H9 (cell line): ENCODE measurements around the gene JPH2. TPM values are rescaled to one million over a fixed set of nuclear protein-coding genes. Genes with fewer than 3 reads are reported as not detected.

Experiments
- DNase-seq: peaks from one replicate; pipeline ENCODE4 v3.0.0-alpha.2; 2017
- H2AFZ ChIP-seq: one replicate; pipeline ENCODE4 v1.6.1; 2013; ENCODE audit warnings: mild to moderate bottlenecking, low read length, control low read depth, moderate library complexity
- H2AK5ac ChIP-seq: 2 replicates; pipeline ENCODE4 v1.6.1; 2013; ENCODE audit warnings: low read length, control low read depth, mixed read lengths; ENCODE audit not compliant: insufficient read length
- H2BK120ac ChIP-seq: one replicate; pipeline ENCODE4 v1.6.1; 2013; ENCODE audit warnings: low read depth, mild to moderate bottlenecking, low read length, control low read depth, inconsistent platforms; ENCODE audit not compliant: poor library complexity, severe bottlenecking
- H2BK12ac ChIP-seq: 2 replicates; pipeline ENCODE4 v1.6.1; 2013; ENCODE audit warnings: low read length, control low read depth, mixed read lengths, low read depth; ENCODE audit not compliant: insufficient read length
- H2BK15ac ChIP-seq: 2 replicates; pipeline ENCODE4 v1.6.1; 2013; ENCODE audit warnings: low read depth, low read length, control low read depth
- H2BK20ac ChIP-seq: one replicate; pipeline ENCODE4 v1.6.1; 2013; ENCODE audit warnings: low read depth, mild to moderate bottlenecking, low read length, control low read depth, inconsistent platforms; ENCODE audit not compliant: poor library complexity, severe bottlenecking
- H2BK5ac ChIP-seq: 2 replicates; pipeline ENCODE4 v1.6.1; 2013; ENCODE audit warnings: low read length, control low read depth, mixed read lengths; ENCODE audit not compliant: insufficient read length
- H3K14ac ChIP-seq: 2 replicates; pipeline ENCODE4 v1.6.1; 2013; ENCODE audit warnings: low read length, control low read depth; ENCODE audit not compliant: insufficient read depth
- H3K18ac ChIP-seq: 2 replicates; pipeline ENCODE4 v1.6.1; 2013; ENCODE audit warnings: low read depth, mild to moderate bottlenecking, mixed read lengths, low read length, control low read depth; ENCODE audit not compliant: insufficient read length
- H3K23ac ChIP-seq: 2 replicates; pipeline ENCODE4 v1.6.1; 2013; ENCODE audit warnings: low read length, control low read depth, mixed read lengths, low read depth; ENCODE audit not compliant: insufficient read length
- H3K23me2 ChIP-seq: 2 replicates; pipeline ENCODE4 v1.6.1; 2013; ENCODE audit warnings: low read depth, mild to moderate bottlenecking, mixed read lengths, low read length, control low read depth; ENCODE audit not compliant: insufficient read length, poor library complexity, severe bottlenecking
- H3K27ac ChIP-seq: 2 replicates; pipeline ENCODE4 v1.5.1; 2013; ENCODE audit warnings: low read length, control low read depth, mixed read lengths, low read depth; ENCODE audit not compliant: insufficient read length
- H3K27me3 ChIP-seq: 2 replicates; pipeline ENCODE4 v1.6.1; 2013; ENCODE audit warnings: low read length, control low read depth, inconsistent platforms; ENCODE audit not compliant: insufficient read depth
- H3K4ac ChIP-seq: 2 replicates; pipeline ENCODE4 v1.6.1; 2013; ENCODE audit warnings: low read depth, mild to moderate bottlenecking, control low read depth, inconsistent platforms, low read length, moderate library complexity
- H3K4me1 ChIP-seq: 2 replicates; pipeline ENCODE4 v1.6.1; 2013; ENCODE audit warnings: low read length, control low read depth, inconsistent platforms; ENCODE audit not compliant: insufficient read depth
- H3K4me2 ChIP-seq: 2 replicates; pipeline ENCODE4 v1.6.1; 2013; ENCODE audit warnings: low read length, control low read depth, mixed read lengths; ENCODE audit not compliant: insufficient read length, insufficient read depth
- H3K56ac ChIP-seq: 2 replicates; pipeline ENCODE4 v1.6.1; 2013; ENCODE audit warnings: low read depth, mild to moderate bottlenecking, mixed read lengths, low read length, control low read depth; ENCODE audit not compliant: insufficient read length
- H3K79me1 ChIP-seq: 2 replicates; pipeline ENCODE4 v1.6.1; 2013; ENCODE audit warnings: low read depth, mild to moderate bottlenecking, moderate library complexity, low read length, control low read depth, inconsistent platforms; ENCODE audit not compliant: insufficient read depth, poor library complexity, severe bottlenecking
- H3K79me2 ChIP-seq: 2 replicates; pipeline ENCODE4 v1.6.1; 2013; ENCODE audit warnings: low read length, control low read depth, inconsistent platforms; ENCODE audit not compliant: insufficient read depth
- H3K9ac ChIP-seq: 2 replicates; pipeline ENCODE4 v1.6.1; 2013; ENCODE audit warnings: low read length, control low read depth, mixed read lengths; ENCODE audit not compliant: insufficient read length; ENCODE audit errors: extremely low read depth
- H3K9me3 ChIP-seq: one replicate; pipeline ENCODE4 v1.6.1; 2013; ENCODE audit warnings: low read depth, low read length, inconsistent platforms; ENCODE audit not compliant: control insufficient read depth
- H3T11ph ChIP-seq: one replicate; pipeline ENCODE4 v1.6.1; 2013; ENCODE audit warnings: mild to moderate bottlenecking, low read length, control low read depth, inconsistent platforms
- H4K20me1 ChIP-seq: one replicate; pipeline ENCODE4 v1.6.1; 2013; ENCODE audit not compliant: control insufficient read depth, insufficient read length, insufficient read depth
- H4K5ac ChIP-seq: 2 replicates; pipeline ENCODE4 v1.6.1; 2013; ENCODE audit warnings: low read depth, mild to moderate bottlenecking, mixed read lengths, low read length, control low read depth; ENCODE audit not compliant: insufficient read length
- H4K8ac ChIP-seq: replicated peaks from 2 replicates; pipeline ENCODE4 v1.6.1; 2013; ENCODE audit warnings: low read length, control low read depth, mixed read lengths, low read depth; ENCODE audit not compliant: insufficient read length
- H4K91ac ChIP-seq: 2 replicates; pipeline ENCODE4 v1.6.1; 2013; ENCODE audit warnings: low read depth, mild to moderate bottlenecking, moderate library complexity, mixed read lengths, low read length, control low read depth; ENCODE audit not compliant: insufficient read length
- H3K27ac Mint-ChIP-seq, 3 experiments: 2 replicates in 2 of 3; 3 replicates in 1 of 3; pipeline ENCODE4 v1.8.0; 2020 to 2021; ENCODE audit warnings: mixed read lengths in 3 of 3, mild to moderate bottlenecking in 1 of 3, moderate library complexity in 1 of 3
- H3K27me3 Mint-ChIP-seq: 2 replicates; pipeline ENCODE4 v1.8.0; 2021; ENCODE audit warnings: low read depth, mild to moderate bottlenecking, moderate library complexity, mixed read lengths
- H3K36me3 Mint-ChIP-seq, 3 experiments: 2 replicates in 2 of 3; 3 replicates in 1 of 3; pipeline ENCODE4 v1.8.0; 2020 to 2021; ENCODE audit warnings: low read depth in 3 of 3, mixed read lengths in 3 of 3; ENCODE audit not compliant: insufficient read depth in 1 of 3
- H3K4me1 Mint-ChIP-seq, 2 experiments: 2 replicates each; pipeline ENCODE4 v1.8.0; 2020; ENCODE audit warnings: mixed read lengths in 2 of 2
- H3K4me3 Mint-ChIP-seq, 2 experiments: 2 replicates in 1 of 2; 3 replicates in 1 of 2; pipeline ENCODE4 v1.8.0; 2020 to 2021; ENCODE audit warnings: mild to moderate bottlenecking in 2 of 2, mixed read lengths in 2 of 2, moderate library complexity in 1 of 2
- H3K9me3 Mint-ChIP-seq, 2 experiments: 2 replicates in 1 of 2; 3 replicates in 1 of 2; pipeline ENCODE4 v1.8.0; 2020; ENCODE audit warnings: mild to moderate bottlenecking in 2 of 2, mixed read lengths in 2 of 2, moderate library complexity in 1 of 2
- CTCF ChIP-seq: fragments of 200-600 bp; sonication (generic); conservative IDR thresholded peaks from 3 replicates; pipeline ENCODE4 v1.8.0; 2021; ENCODE audit warnings: antibody characterized with exemption, mild to moderate bottlenecking
- WGBS: extraction: QIAGEN DNeasy Blood & Tissue Kit; methylation state at CpG from one replicate; pipeline ENCODE4 v1.1.7; 2013; ENCODE audit warnings: missing lambda C conversion rate, low lambda C conversion rate, mixed read lengths; ENCODE audit not compliant: insufficient read length; ENCODE audit errors: extremely low coverage; 5-methylcytosine and 5-hydroxymethylcytosine counted together
- total RNA-seq: library from RNA; stranded (reverse); gene quantifications from 2 replicates; pipeline ENCODE4 v1.2.1, GENCODE V29; 2021

JPH2 gene
- total RNA-seq, 1 experiment from 2014 or later, result 0.31 TPM

GRCh38 chr20:44095831-44096230 is 91.2 kb downstream of the JPH2 start:
- H3K4me1 ChIP-seq, result no peaks in the 10 kb centered on the region
- DNase-seq, result no peak
- H2BK20ac ChIP-seq, result no peak overlapping the region
- H3K79me2 ChIP-seq, result no peaks in the 10 kb centered on the region
- no peaks in the 10 kb centered on the region for H3K36me3 Mint-ChIP-seq
- H3K27me3 Mint-ChIP-seq, result no peaks in the 10 kb centered on the region
- no peak overlapping the region for H3K14ac ChIP-seq
- no peak overlapping the region for H3K9ac ChIP-seq
- no peaks in the 10 kb centered on the region for H3K27me3 ChIP-seq
- H2AK5ac ChIP-seq, result no peak overlapping the region
- H3K4ac ChIP-seq, result no peak overlapping the region
- peaks cover 2 to 4% of the 10 kb centered on the region in 2 experiments; a peak in 3 of 4 replicates for H3K4me1 Mint-ChIP-seq
- no peak overlapping the region for H3K4me2 ChIP-seq
- H3K4me3 Mint-ChIP-seq, result no peak overlapping the region
- H2BK15ac ChIP-seq, result no peak overlapping the region
- no peaks in the 10 kb centered on the region for H3K23me2 ChIP-seq
- H2BK12ac ChIP-seq, result no peak overlapping the region
- no peak overlapping the region for H3K27ac ChIP-seq
- no peaks in the 10 kb centered on the region for H4K20me1 ChIP-seq
- no peak overlapping the region for H4K8ac ChIP-seq
- no peaks in the 10 kb centered on the region for H3K9me3 ChIP-seq
- H3K56ac ChIP-seq, result no peak overlapping the region
- H3K27ac Mint-ChIP-seq, result no peak overlapping the region
- no peak overlapping the region for H2BK5ac ChIP-seq
- H3K79me1 ChIP-seq, result no peaks in the 10 kb centered on the region
- no peak overlapping the region for H2BK120ac ChIP-seq
- no peak overlapping the region for H3T11ph ChIP-seq
- H4K5ac ChIP-seq, result no peak overlapping the region
- no CpG with 5 or more reads among the region's 7 CpGs for WGBS
- no peak overlapping the region for H3K18ac ChIP-seq
- H4K91ac ChIP-seq, result no peak overlapping the region
- no peak overlapping the region for H3K23ac ChIP-seq
- H2AFZ ChIP-seq, result no peak overlapping the region
- no peaks in the 10 kb centered on the region for H3K9me3 Mint-ChIP-seq
- TF ChIP-seq CTCF, result no peak
